HEK293T (cell line): ENCODE measurements around the gene VARS2.

ENCODE experiments used
- CTCF ChIA-PET: fragments of 350-600 bp; formaldehyde crosslinking; extraction: SDS; loops from one replicate; lab custom pipeline; 2021; ENCODE audit warnings: antibody characterized with exemption, inconsistent platforms; lab: Yijun Ruan, JAX
- POLR2A ChIA-PET: fragments of 350-600 bp; formaldehyde crosslinking; extraction: SDS; loops from one replicate; lab custom pipeline; 2020; ENCODE audit warnings: antibody characterized with exemption, inconsistent platforms; lab: Yijun Ruan, JAX
- DNase-seq: peaks from one replicate; pipeline ENCODE4 v3.0.0; 2012; ENCODE audit warnings: mixed read lengths; ENCODE audit errors: extremely low spot score
- ARNT ChIP-seq: fragments of 450-650 bp; IDR thresholded peaks from 2 replicates; pipeline ENCODE4 v1.6.1; 2017; ENCODE audit warnings: mild to moderate bottlenecking
- BHLHE40 ChIP-seq: fragments of 450-650 bp; IDR thresholded peaks from 2 replicates; pipeline ENCODE4 v1.6.1; 2016; ENCODE audit warnings: mild to moderate bottlenecking, moderate library complexity, borderline replicate concordance
- CTBP1 ChIP-seq: fragments of 450-650 bp; IDR thresholded peaks from 2 replicates; pipeline ENCODE4 v1.6.1; 2016; ENCODE audit warnings: borderline replicate concordance
- ELF4 ChIP-seq: fragments of 450-650 bp; IDR thresholded peaks from 2 replicates; pipeline ENCODE4 v1.6.1; 2017; ENCODE audit warnings: antibody characterized with exemption
- FOXA1 ChIP-seq: fragments of 450-650 bp; IDR thresholded peaks from 2 replicates; pipeline ENCODE4 v1.6.1; 2016; ENCODE audit warnings: mild to moderate bottlenecking
- FOXK2 ChIP-seq: fragments of 450-650 bp; IDR thresholded peaks from 2 replicates; pipeline ENCODE4 v1.6.1; 2016; ENCODE audit warnings: mild to moderate bottlenecking
- FOXM1 ChIP-seq: fragments of 450-650 bp; IDR thresholded peaks from 2 replicates; pipeline ENCODE4 v1.6.1; 2017; ENCODE audit warnings: mild to moderate bottlenecking, borderline replicate concordance
- HDGF ChIP-seq: fragments of 450-650 bp; IDR thresholded peaks from 2 replicates; pipeline ENCODE4 v1.6.1; 2017; ENCODE audit warnings: antibody characterized with exemption, borderline replicate concordance
- L3MBTL2 ChIP-seq: fragments of 450-650 bp; conservative IDR thresholded peaks from 2 replicates; pipeline ENCODE4 v1.6.1; 2016; ENCODE audit warnings: mild to moderate bottlenecking
- LEF1 ChIP-seq: fragments of 450-650 bp; IDR thresholded peaks from 2 replicates; pipeline ENCODE4 v1.6.1; 2017; ENCODE audit warnings: mild to moderate bottlenecking, borderline replicate concordance
- NFRKB ChIP-seq: fragments of 450-650 bp; IDR thresholded peaks from 2 replicates; pipeline ENCODE4 v1.6.1; 2016; ENCODE audit warnings: mild to moderate bottlenecking, moderate library complexity
- PKNOX1 ChIP-seq: fragments of 450-650 bp; IDR thresholded peaks from 2 replicates; pipeline ENCODE4 v1.6.1; 2016
- SP1 ChIP-seq: fragments of 450-650 bp; IDR thresholded peaks from 2 replicates; pipeline ENCODE4 v1.6.1; 2017
- SUZ12 ChIP-seq: fragments of 450-650 bp; IDR thresholded peaks from 2 replicates; pipeline ENCODE4 v1.6.1; 2016; ENCODE audit warnings: mild to moderate bottlenecking
- TARDBP ChIP-seq: fragments of 450-650 bp; IDR thresholded peaks from 2 replicates; pipeline ENCODE4 v1.6.1; 2016
- ZNF384 ChIP-seq: fragments of 450-650 bp; IDR thresholded peaks from 2 replicates; pipeline ENCODE4 v1.6.1; 2016

Gene VARS2

DNA sequence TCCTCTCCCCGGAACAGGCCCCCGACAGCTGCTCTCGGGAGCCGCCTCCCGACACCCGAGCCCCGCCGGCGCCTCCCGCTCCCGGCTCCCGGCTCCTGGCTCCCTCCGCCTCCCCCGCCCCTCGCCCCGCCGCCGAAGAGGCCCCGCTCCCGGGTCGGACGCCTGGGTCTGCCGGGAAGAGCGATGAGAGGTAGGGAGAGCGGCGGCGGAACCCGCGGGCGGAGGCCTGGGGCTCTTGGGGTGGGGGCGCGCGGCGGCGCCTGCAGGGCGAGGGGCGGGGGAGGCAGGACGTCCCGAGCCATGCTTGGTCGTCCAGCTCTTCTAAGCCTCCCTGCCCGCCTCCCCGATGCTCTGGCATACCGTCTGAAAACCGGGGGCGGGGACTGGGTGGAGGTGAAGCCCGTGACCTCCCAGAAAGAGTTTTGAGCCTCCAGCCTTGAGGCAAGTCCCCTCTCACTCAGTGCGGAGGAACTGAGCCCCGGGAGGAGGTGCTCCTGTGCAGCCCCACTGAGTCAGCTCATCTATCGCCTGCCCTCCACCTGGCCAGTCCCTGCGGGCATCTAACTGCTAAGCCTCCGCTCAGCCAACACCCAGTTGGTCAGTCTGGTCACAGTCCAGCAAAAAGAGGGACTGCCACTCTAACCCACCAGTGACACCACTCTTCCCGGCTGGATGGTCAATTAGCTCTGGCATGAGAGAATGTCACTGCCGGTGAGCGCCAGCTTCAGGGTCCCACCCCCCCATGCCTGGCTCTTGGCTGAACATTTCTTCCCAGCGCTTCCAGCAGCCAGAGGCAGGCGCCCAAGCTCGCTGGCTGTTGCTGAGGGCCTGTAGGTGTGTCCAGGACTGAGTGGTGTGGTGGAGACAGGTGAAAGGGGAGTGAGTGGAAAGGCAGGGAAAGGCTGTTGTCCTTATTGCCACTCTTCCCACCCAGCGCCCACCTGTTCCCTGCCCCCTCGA, 29.2 kb upstream of the VARS2 start:
- DNase-seq = no peak
- ChIA-PET CTCF (interaction anchor here (0.9 to 1.6 kb wide), 4 partner anchors 55 to 212 kb away, joined by 3 to 5 read pairs (median 4); partner anchors contain the start of gene DHX16), POLR2A (interaction anchor here (0.7 to 2.1 kb wide), 8 partner anchors 12 to 71 kb away, joined by 3 to 10 read pairs (median 4); partner anchors contain the start of genes GTF2H4 and VARS2)
- TF ChIP-seq FOXK2 = no peak
- TF ChIP-seq NFRKB = no peak
- no peak for TF ChIP-seq BHLHE40
- TF ChIP-seq HDGF = no peak
- no peak for TF ChIP-seq FOXM1
- TF ChIP-seq PKNOX1 = no peak
- no peak for TF ChIP-seq LEF1
- TF ChIP-seq TARDBP = no peak
- TF ChIP-seq L3MBTL2 = no peak
- no peak for TF ChIP-seq SUZ12
- no peak for TF ChIP-seq ARNT
- TF ChIP-seq SP1 = no peak

DNA sequence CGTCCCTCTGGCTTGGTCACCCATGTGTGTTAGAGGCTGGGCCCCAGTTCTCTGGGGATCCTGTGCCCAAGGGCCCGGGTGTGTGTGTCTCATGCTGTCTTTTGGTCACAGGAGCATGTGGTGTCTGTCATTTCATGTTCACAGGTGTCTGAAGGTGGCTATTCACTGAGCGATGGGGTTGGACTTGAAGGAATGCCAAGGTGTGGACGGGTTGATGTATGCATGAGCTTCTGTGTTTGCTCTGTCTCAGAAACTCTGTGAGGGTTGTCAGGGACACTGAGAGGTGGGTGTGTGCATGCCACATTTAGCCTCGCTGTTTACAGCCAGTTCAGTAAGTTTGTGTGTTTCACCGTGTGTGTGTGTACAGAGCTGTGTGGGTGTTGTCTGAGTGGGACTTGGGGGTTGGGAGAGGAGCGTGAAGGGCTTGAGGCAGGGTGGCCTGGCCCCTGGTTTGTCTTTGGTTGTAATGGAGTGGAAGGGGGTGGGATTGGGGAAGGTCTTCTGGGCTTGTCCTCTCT, 28.5 kb upstream of the VARS2 start:
- DNase-seq = no peak
- POLR2A ChIA-PET = interaction anchor here (0.7 to 2.1 kb wide), 5 partner anchors 11 to 28 kb away, joined by 3 to 10 read pairs (median 6); partner anchors contain the start of genes GTF2H4 and VARS2
- CTCF ChIA-PET = interaction anchor here (1.0 kb wide), 1 partner anchor 9 kb away, joined by 3 read pairs; no protein-coding TSS in a partner anchor
- TF ChIP-seq TARDBP (no peak), FOXM1 (no peak), LEF1 (no peak), HDGF (no peak), FOXA1 (no peak), SUZ12 (no peak), ARNT (no peak), NFRKB (no peak), SP1 (no peak), PKNOX1 (no peak), FOXK2 (no peak), ZNF384 (no peak), CTBP1 (no peak), BHLHE40 (no peak), ELF4 (no peak), L3MBTL2 (no peak)

DNA sequence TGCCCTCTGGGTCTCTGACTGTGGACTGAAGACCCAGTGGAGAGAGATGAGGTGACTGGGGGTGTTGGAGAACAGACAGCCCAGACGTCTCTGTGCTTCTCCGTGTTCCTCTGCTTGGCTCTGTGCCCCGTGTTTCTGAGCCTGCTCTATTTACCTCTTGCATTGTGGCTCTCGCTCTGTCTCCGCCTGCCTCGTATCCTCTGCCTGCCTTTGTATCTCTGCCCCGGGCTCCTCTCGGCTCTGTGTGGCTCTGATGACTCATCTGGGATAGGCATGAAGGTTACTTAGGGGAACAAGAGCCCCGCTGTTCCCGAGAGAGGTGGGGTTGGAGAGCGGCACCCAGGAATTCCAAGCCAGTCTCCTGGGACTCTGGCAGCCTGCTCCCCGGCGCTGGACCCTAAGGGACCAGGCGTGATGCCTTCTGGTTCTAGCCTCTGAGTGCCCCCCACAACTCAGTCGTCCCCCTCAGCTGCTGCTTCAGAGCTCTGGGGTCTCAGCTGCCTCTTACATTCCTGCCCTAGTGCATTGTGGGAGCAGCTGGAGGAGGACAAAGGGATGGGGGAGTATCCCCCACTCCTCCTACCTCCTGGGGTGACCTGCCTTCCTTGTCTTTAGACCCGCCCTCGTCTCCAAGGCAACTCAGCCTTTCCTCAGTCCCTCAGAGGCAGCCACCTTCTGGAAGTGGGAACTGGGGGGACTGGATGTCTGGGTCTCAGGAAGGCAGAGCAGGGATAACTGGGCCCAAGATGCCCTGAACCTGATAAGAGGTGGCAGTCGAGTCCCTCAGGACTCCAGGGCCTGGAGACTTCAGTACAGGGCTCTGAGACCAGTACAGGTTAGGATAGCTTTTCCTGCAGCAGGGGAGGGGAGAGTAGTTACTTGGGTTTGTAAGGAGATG, 27.8 kb upstream of the VARS2 start:
- ChIA-PET CTCF (interaction anchor here (1.0 kb wide), 1 partner anchor 9 kb away, joined by 3 read pairs; no protein-coding TSS in a partner anchor), POLR2A (interaction anchor here (1.2 to 2.1 kb wide), 3 partner anchors 10 to 27 kb away, joined by 3 to 10 read pairs (median 4); partner anchors contain the start of gene VARS2)
- no peak for TF ChIP-seq HDGF
- TF ChIP-seq ZNF384 = no peak
- TF ChIP-seq TARDBP = no peak
- TF ChIP-seq L3MBTL2 = no peak
- no peak for TF ChIP-seq ARNT
- no peak for TF ChIP-seq FOXK2
- no peak for TF ChIP-seq SP1
- no peak for TF ChIP-seq NFRKB
- no peak for TF ChIP-seq SUZ12
- no peak for TF ChIP-seq LEF1
- TF ChIP-seq BHLHE40 = no peak
- no peak for TF ChIP-seq PKNOX1
- TF ChIP-seq FOXA1 = no peak
- no peak for TF ChIP-seq FOXM1
- TF ChIP-seq CTBP1 = no peak
- no peak for TF ChIP-seq ELF4
- DNase-seq = no peak

DNA sequence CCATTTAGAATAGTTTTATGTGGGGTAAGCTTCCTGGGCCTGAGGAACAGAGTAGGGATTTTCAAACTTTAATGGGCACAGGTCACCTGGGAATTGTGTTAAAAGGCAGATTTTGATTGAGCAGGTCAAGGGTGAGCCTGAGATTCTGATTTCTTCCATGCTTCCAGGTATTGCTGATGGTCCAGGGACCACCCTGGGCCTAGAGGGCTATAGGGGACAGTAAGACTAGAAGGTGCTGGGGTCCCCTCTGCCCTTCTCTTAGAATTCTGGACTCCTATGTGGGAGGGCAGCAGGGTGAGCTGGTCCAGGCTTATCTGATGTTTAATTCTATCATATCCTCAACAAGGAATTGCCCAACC, 27.2 kb upstream of the VARS2 start:
- no peak for DNase-seq
- no peak for TF ChIP-seq PKNOX1
- TF ChIP-seq HDGF = no peak
- no peak for TF ChIP-seq FOXK2
- TF ChIP-seq TARDBP = no peak
- no peak for TF ChIP-seq ELF4
- TF ChIP-seq FOXA1 = no peak
- no peak for TF ChIP-seq SUZ12
- no peak for TF ChIP-seq NFRKB
- TF ChIP-seq ARNT = no peak
- no peak for TF ChIP-seq SP1
- no peak for TF ChIP-seq CTBP1
- TF ChIP-seq FOXM1 = no peak
- no peak for TF ChIP-seq L3MBTL2
- POLR2A ChIA-PET = interaction anchor here (1.4 kb wide), 1 partner anchor 9 kb away, joined by 3 read pairs; no protein-coding TSS in a partner anchor
- CTCF ChIA-PET = no interaction called here
